GOT3 (cell line): ENCODE results near the gene NDC80.
A peak's percentile ranks its signal among the peaks of the same experiment; 100 is the strongest.
"Not testable (repeated sequence)": the region's sequence is repeated elsewhere in the genome, so short reads cannot be mapped to it uniquely, and the experiment has no call there.

Experiments used
- DNase-seq: peaks from one replicate; lab custom pipeline; 2025; ENCODE audit warnings: mixed read lengths; lab: John Stamatoyannopoulos, UW

The NDC80 gene

GRCh38 chr18:2571200-2572170, at the start of gene NDC80, which contains the start of gene METTL4:
Gene NDC80 (plus strand): TSS chr18:2571557. CDS start chr18:2572986, 1,429 bp downstream.
Gene METTL4 (minus strand): TSS chr18:2571505. CDS start chr18:2567216, 4,289 bp downstream.
- DNase-seq: peak; percentile 52

- no peak for DNase-seq
Observed at GRCh38 chr18:2522112-2522511, 49.2 kb upstream of the NDC80 start.

GRCh38 chr18:2524794-2525198, 46.6 kb upstream of the NDC80 start:
- not testable (repeated sequence) for DNase-seq

GRCh38 chr18:2526329-2526728, 45.0 kb upstream of the NDC80 start:
- no peak for DNase-seq

GRCh38 chr18:2529154-2529553, 42.2 kb upstream of the NDC80 start:
- DNase-seq: no peak

- no peak for DNase-seq
Observed at GRCh38 chr18:2531751-2532150, 39.6 kb upstream of the NDC80 start.

- DNase-seq: no peak
Observed at GRCh38 chr18:2532797-2533196, 38.6 kb upstream of the NDC80 start.

- no peak for DNase-seq
Observed at GRCh38 chr18:2534906-2535305, 36.5 kb upstream of the NDC80 start.

- DNase-seq: no peak
Observed at GRCh38 chr18:2535419-2535910, 35.9 kb upstream of the NDC80 start.

- no peak for DNase-seq
Observed at GRCh38 chr18:2536063-2536462, 35.3 kb upstream of the NDC80 start.

GRCh38 chr18:2536493-2536892, 34.9 kb upstream of the NDC80 start:
- DNase-seq: no peak

- no peak for DNase-seq
Observed at GRCh38 chr18:2537296-2537695, 34.1 kb upstream of the NDC80 start.

- no peak for DNase-seq
Observed at GRCh38 chr18:2538236-2538635, 33.1 kb upstream of the NDC80 start.

GRCh38 chr18:2538844-2539243, 32.5 kb upstream of the NDC80 start:
- no peak for DNase-seq

GRCh38 chr18:2540575-2540974, 30.8 kb upstream of the NDC80 start:
- DNase-seq: no peak

GRCh38 chr18:2541925-2542563, 29.3 kb upstream of the NDC80 start:
- not testable (repeated sequence) for DNase-seq

GRCh38 chr18:2545155-2545554, 26.2 kb upstream of the NDC80 start:
- DNase-seq: no peak

GRCh38 chr18:2547477-2548087, 23.8 kb upstream of the NDC80 start:
- no peak for DNase-seq

- DNase-seq: no peak
Observed at GRCh38 chr18:2549462-2549861, 21.9 kb upstream of the NDC80 start.

- DNase-seq: no peak
Observed at GRCh38 chr18:2551425-2551824, 19.9 kb upstream of the NDC80 start.

- DNase-seq: no peak
Observed at GRCh38 chr18:2554696-2555095, 16.7 kb upstream of the NDC80 start.

GRCh38 chr18:2555895-2556294, 15.5 kb upstream of the NDC80 start:
- DNase-seq: no peak
